HG03060 (cell line): ENCODE measurements around the gene MAGI1.
"Not testable (repeated sequence)": the region's sequence is repeated elsewhere in the genome, so short reads cannot be mapped to it uniquely, and the experiment has no call there.

Source experiments
- ATAC-seq: cut with Tn5 transposase; IDR thresholded peaks from one replicate; pipeline ENCODE4 v1.9.1; 2021; ENCODE audit warnings: low read depth, moderate number of reproducible peaks; ENCODE audit not compliant: unreplicated experiment

The MAGI1 gene

GRCh38 chr3:65733459-65733858 is 305.3 kb downstream of the MAGI1 start:
- no peak for ATAC-seq

- ATAC-seq = peak; percentile 95
Observed at GRCh38 chr3:65732051-65732935, 306.4 kb downstream of the MAGI1 start.

- no peak for ATAC-seq
Observed at GRCh38 chr3:65730449-65730848, 308.3 kb downstream of the MAGI1 start.

- no peak for ATAC-seq
Observed at GRCh38 chr3:65729973-65730372, 308.7 kb downstream of the MAGI1 start.

- ATAC-seq = no peak
Observed at GRCh38 chr3:65729555-65729954, 309.2 kb downstream of the MAGI1 start.

- ATAC-seq = no peak
Observed at GRCh38 chr3:65728138-65728537, 310.6 kb downstream of the MAGI1 start.

GRCh38 chr3:65723985-65724384 is 314.7 kb downstream of the MAGI1 start:
- ATAC-seq = no peak

GRCh38 chr3:65723011-65723410 is 315.7 kb downstream of the MAGI1 start:
- no peak for ATAC-seq

GRCh38 chr3:65720989-65721737 is 317.6 kb downstream of the MAGI1 start:
- no peak for ATAC-seq

- ATAC-seq = not testable (repeated sequence)
Observed at GRCh38 chr3:65719639-65720038, 319.1 kb downstream of the MAGI1 start.

GRCh38 chr3:65717676-65718346 is 320.9 kb downstream of the MAGI1 start:
- ATAC-seq = no peak

- ATAC-seq = no peak
Observed at GRCh38 chr3:65716071-65716751, 322.5 kb downstream of the MAGI1 start.

GRCh38 chr3:65714134-65714533 is 324.6 kb downstream of the MAGI1 start:
- ATAC-seq = no peak

- ATAC-seq = no peak
Observed at GRCh38 chr3:65713016-65713415, 325.7 kb downstream of the MAGI1 start.

- ATAC-seq = no peak
Observed at GRCh38 chr3:65712140-65712539, 326.6 kb downstream of the MAGI1 start.

- no peak for ATAC-seq
Observed at GRCh38 chr3:65706776-65707568, 331.7 kb downstream of the MAGI1 start.

GRCh38 chr3:65706301-65706700 is 332.4 kb downstream of the MAGI1 start:
- no peak for ATAC-seq

- no peak for ATAC-seq
Observed at GRCh38 chr3:65703820-65704219, 334.9 kb downstream of the MAGI1 start.

- ATAC-seq = no peak
Observed at GRCh38 chr3:65703026-65703425, 335.7 kb downstream of the MAGI1 start.

- no peak for ATAC-seq
Observed at GRCh38 chr3:65702202-65702601, 336.5 kb downstream of the MAGI1 start.
